BLaER1 treated with 17β-estradiol and CSF1 and Interleukin-3, amounts not matched to agents 10 nM and 100 nM (cell line): ENCODE results near the gene FOXP1.

Experiments used
- H3K27ac ChIP-seq, 11 experiments: shearing (Covaris generic); formaldehyde crosslinking; 2 replicates each; pipeline ENCODE4 v1.8.1; 2022
- H3K27me3 ChIP-seq, 11 experiments: shearing (Covaris generic); formaldehyde crosslinking; 2 replicates each; pipeline ENCODE4 v1.8.1; 2022
- H3K36me3 ChIP-seq, 11 experiments: shearing (Covaris generic); formaldehyde crosslinking; 2 replicates each; pipeline ENCODE4 v1.8.1; 2022
- H3K4me1 ChIP-seq, 10 experiments: shearing (Covaris generic); formaldehyde crosslinking; 2 replicates each; pipeline ENCODE4 v1.8.1; 2022
- H3K4me2 ChIP-seq, 11 experiments: shearing (Covaris generic); formaldehyde crosslinking; 2 replicates each; pipeline ENCODE4 v1.8.1; 2022
- H3K4me3 ChIP-seq, 10 experiments: shearing (Covaris generic); formaldehyde crosslinking; 2 replicates each; pipeline ENCODE4 v1.8.1; 2022
- H3K9ac ChIP-seq, 11 experiments: shearing (Covaris generic); formaldehyde crosslinking; 2 replicates each; pipeline ENCODE4 v1.8.1; 2022
- H3K9me3 ChIP-seq, 11 experiments: shearing (Covaris generic); formaldehyde crosslinking; replicated peaks in 1 of 11; 2 replicates each; pipeline ENCODE4 v1.8.1; 2022
- H4K20me1 ChIP-seq, 11 experiments: shearing (Covaris generic); formaldehyde crosslinking; 2 replicates each; pipeline ENCODE4 v1.8.1; 2022
- Cebpa-rat ChIP-seq, 11 experiments: shearing (Covaris generic); IDR thresholded peaks; 2 replicates each; pipeline ENCODE4 v1.8.1; 2022

Gene FOXP1

DNA sequence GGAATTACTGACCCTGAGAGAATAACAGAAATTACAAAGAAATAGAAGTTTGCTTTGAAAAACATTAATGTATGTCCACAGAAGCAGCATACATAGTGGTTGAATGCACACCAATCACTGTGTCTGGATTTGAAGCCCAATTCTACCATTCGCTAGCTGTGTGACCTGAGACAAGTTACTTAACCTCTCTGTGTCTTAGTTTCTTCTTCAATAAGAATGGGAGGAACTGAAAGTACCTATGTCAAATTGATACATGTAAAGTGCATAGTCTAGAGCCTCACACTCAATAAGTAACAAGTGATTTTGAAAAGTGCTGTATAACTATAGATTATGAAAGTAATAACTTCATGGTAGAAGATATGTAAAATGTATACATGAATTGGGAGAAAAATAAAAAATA is 457.8 kb downstream of the FOXP1 start:
- no peak overlapping the region for H3K27ac ChIP-seq
- no peak for TF ChIP-seq Cebpa-rat (IDR thresholded peaks at IDR 0.05)
- no peak overlapping the region for H3K4me3 ChIP-seq
- peaks cover 0 to under 1% (median 0%) of the 10 kb centered on the region in 11 experiments; a peak in 2 of 22 replicates for H3K27me3 ChIP-seq
- peaks cover 30 to 40% (median 33%) of the 10 kb centered on the region in 10 experiments for H3K4me1 ChIP-seq
- no peak overlapping the region for H3K9ac ChIP-seq
- no peak overlapping the region for H3K4me2 ChIP-seq
- peaks cover 0 to 50% (median 0%) of the 10 kb centered on the region in 11 experiments; a peak in 2 of 22 replicates for H4K20me1 ChIP-seq
- H3K36me3 ChIP-seq = peaks cover 0 to 8% (median 0%) of the 10 kb centered on the region in 11 experiments; a peak in 1 of 22 replicates
- no peaks in the 10 kb centered on the region for H3K9me3 ChIP-seq

DNA sequence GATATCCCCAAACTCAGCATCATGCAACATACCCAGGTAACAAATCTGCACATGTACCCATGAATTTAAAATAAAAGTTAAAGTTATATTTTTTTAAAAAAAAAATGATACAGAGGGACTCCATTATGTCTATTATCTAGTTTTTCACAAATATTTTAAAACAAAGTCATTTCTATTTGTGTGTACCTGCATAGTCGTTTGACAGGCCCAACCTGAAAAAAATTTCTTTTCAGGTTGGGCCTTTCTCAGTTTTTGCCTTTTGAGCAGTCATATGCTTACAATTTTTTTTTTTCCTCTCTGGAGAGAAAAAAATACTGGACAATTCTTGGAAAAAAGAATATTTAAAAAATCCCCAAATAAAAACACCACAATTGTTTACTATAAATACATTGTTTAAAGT is 459.5 kb downstream of the FOXP1 start:
- H3K9ac ChIP-seq = no peak overlapping the region
- TF ChIP-seq Cebpa-rat (IDR thresholded peaks at IDR 0.05) = no peak
- H3K4me3 ChIP-seq = no peak overlapping the region
- no peak overlapping the region for H3K27ac ChIP-seq
- H3K9me3 ChIP-seq = no peaks in the 10 kb centered on the region
- H3K36me3 ChIP-seq = peaks cover 0 to 8% (median 0%) of the 10 kb centered on the region in 11 experiments; a peak in 1 of 22 replicates
- peaks cover 0 to 67% (median 0%) of the 10 kb centered on the region in 11 experiments; a peak in 2 of 22 replicates for H4K20me1 ChIP-seq
- no peaks in the 10 kb centered on the region for H3K27me3 ChIP-seq
- H3K4me1 ChIP-seq = peaks cover 26 to 32% (median 27%) of the 10 kb centered on the region in 10 experiments
- H3K4me2 ChIP-seq = no peak overlapping the region

DNA sequence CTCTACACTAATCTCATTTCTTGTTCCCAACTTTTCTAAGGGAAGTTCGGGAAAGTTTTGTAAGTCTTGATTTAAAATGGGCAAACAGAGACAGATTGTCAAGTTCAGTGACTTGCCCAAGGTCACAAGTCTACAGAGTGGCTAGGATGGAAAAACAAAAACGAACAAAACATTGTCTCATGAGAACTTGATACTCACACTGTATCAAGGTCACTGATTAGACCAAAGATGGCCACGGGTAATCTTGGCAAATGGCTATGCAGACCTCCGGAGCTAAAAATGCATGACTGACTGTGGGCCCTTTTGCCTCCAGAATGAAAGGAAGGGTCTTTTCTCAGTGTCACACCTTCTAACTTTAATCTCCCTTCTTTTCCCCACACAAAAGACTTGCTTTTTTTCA is 460.9 kb downstream of the FOXP1 start:
- no peaks in the 10 kb centered on the region for H3K27me3 ChIP-seq
- H3K9ac ChIP-seq = no peak overlapping the region
- H3K4me2 ChIP-seq = no peak overlapping the region
- peaks cover 0 to 75% (median 0%) of the 10 kb centered on the region in 11 experiments; a peak in 3 of 22 replicates for H4K20me1 ChIP-seq
- H3K4me3 ChIP-seq = no peak overlapping the region
- no peaks in the 10 kb centered on the region for H3K9me3 ChIP-seq
- H3K27ac ChIP-seq = no peak overlapping the region
- H3K4me1 ChIP-seq = peaks cover 16 to 25% (median 19%) of the 10 kb centered on the region in 10 experiments
- no peak for TF ChIP-seq Cebpa-rat (IDR thresholded peaks at IDR 0.05)
- H3K36me3 ChIP-seq = peaks cover 0 to 8% (median 0%) of the 10 kb centered on the region in 11 experiments; a peak in 1 of 22 replicates

DNA sequence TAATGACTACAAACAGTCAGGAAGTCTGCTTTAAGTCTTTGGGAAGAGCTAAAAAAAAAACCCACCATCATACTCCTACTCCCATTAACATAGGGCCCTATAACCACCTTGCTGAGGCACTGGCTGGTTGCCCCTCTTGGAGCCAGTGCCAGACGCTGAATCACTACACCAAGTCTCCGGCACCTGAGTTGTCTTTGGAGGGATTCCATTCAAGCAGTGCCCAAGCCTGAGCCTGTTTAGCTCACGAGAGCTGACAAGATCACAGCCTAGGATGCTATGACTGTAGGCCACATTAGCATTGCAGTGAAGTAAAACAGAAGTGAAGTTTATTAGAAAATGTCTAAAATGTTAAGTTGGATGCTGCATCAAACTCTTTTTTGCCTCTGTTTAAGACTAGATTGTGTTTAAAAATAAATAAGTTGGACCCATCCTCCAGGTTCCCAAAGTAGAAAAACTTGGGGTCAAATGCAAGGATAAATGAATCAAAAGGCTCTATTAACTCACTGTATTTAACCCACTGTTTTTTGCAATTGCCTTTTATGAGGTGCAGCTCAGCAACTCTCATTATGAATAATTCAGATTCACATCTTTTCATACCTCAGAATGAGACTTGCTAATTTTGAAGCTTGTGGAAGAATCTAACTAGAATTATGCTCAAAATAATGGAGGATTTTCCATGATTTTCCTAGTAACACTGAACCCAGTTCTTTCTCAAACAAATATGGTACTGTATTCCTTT is 461.9 kb downstream of the FOXP1 start:
- peaks cover 0 to 85% (median 0%) of the 10 kb centered on the region in 11 experiments; a peak in 3 of 22 replicates for H4K20me1 ChIP-seq
- no peak overlapping the region for H3K9ac ChIP-seq
- no peak overlapping the region for H3K27ac ChIP-seq
- TF ChIP-seq Cebpa-rat (IDR thresholded peaks at IDR 0.05) = no peak
- H3K9me3 ChIP-seq = no peaks in the 10 kb centered on the region
- H3K27me3 ChIP-seq = no peaks in the 10 kb centered on the region
- peaks cover 12 to 22% (median 15%) of the 10 kb centered on the region in 10 experiments for H3K4me1 ChIP-seq
- H3K4me3 ChIP-seq = no peak overlapping the region
- H3K36me3 ChIP-seq = peaks cover 0 to 8% (median 0%) of the 10 kb centered on the region in 11 experiments; a peak in 1 of 22 replicates
- H3K4me2 ChIP-seq = no peak overlapping the region

DNA sequence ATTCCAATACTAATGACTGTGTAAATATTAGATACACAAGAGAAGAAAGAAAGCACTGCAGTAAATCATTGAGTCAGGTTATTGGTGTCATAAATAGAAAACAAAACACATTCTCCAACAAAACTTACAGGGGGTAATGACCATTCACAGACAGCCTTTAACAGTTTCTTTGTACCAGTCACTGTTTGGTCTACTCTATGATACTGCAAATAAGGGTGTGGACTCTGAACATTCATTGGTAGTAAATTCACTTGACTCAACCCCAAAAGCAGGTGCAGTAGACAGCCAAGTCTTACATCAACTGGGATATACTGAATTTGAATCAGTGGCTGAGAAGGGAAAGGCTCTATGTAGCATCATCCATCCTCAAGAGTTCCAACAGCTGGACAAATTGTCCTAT is 463.5 kb downstream of the FOXP1 start:
- TF ChIP-seq Cebpa-rat (IDR thresholded peaks at IDR 0.05) = no peak
- Histone ChIP-seq H3K9ac (no peak overlapping the region), H3K4me2 (no peak overlapping the region), H3K9me3 (no peaks in the 10 kb centered on the region), H3K4me1 (peaks cover 10 to 19% (median 13%) of the 10 kb centered on the region in 10 experiments), H4K20me1 (peaks cover 0 to 89% (median 0%) of the 10 kb centered on the region in 11 experiments; a peak in 3 of 22 replicates), H3K27ac (no peak overlapping the region), H3K36me3 (peaks cover 0 to 8% (median 0%) of the 10 kb centered on the region in 11 experiments; a peak in 1 of 22 replicates), H3K4me3 (no peak overlapping the region), H3K27me3 (no peaks in the 10 kb centered on the region)

DNA sequence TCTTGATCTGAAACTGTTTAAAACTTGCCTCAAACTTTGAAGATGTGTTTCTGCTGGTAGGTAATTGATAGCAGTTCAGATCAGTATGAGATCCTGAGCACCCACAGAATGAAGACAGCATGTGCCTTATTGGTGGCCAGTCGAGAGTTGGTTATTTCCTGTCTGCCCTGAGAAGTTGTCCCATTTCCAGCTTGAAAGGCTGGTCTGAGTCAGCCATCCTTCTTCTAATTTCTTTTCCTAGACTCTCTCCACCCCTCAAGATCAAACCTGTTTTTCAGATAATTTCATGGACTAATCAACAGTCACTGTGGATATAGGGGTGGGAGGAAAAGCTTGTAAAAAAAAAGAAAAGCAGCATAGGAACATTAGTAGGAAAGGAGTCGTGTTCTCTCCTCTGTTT is 464.4 kb downstream of the FOXP1 start:
- Histone ChIP-seq H4K20me1 (peaks cover 0 to 89% (median 0%) of the 10 kb centered on the region in 11 experiments; a peak in 4 of 22 replicates), H3K4me1 (peaks cover 10 to 19% (median 13%) of the 10 kb centered on the region in 10 experiments), H3K27me3 (no peaks in the 10 kb centered on the region), H3K9me3 (no peaks in the 10 kb centered on the region), H3K4me3 (no peak overlapping the region), H3K4me2 (peak overlapping the region in 3 of 11 experiments; percentile 7 to 27 (median 24); a peak in 4 of 22 replicates), H3K36me3 (peaks cover 0 to 10% (median 4%) of the 10 kb centered on the region in 11 experiments; a peak in 5 of 22 replicates), H3K27ac (no peak overlapping the region), H3K9ac (no peak overlapping the region)
- TF ChIP-seq Cebpa-rat (IDR thresholded peaks at IDR 0.05) = no peak

DNA sequence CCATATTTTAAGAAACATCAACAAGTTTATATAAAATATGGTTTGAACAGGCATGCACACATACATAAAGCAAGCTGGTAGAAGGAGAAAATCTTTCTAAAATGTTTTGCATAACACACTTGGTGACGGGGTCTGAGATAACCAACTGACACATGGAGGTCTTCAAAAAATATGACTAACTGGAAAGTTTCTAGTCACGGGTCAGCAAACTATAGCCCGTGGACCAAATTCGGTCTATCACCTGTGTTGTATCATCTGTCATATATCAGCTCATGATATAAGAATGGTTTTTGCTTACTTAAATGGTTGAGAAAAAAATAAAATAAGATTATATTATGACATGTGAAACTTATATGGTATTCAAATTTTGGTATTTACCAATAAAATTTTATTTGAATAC is 465.1 kb downstream of the FOXP1 start:
- Histone ChIP-seq H3K9me3 (no peaks in the 10 kb centered on the region), H3K27ac (no peak overlapping the region), H3K36me3 (peaks cover 0 to 10% (median 4%) of the 10 kb centered on the region in 11 experiments; a peak in 5 of 22 replicates), H4K20me1 (peaks cover 0 to 88% (median 0%) of the 10 kb centered on the region in 11 experiments; a peak in 4 of 22 replicates), H3K4me1 (peaks cover 10 to 19% (median 13%) of the 10 kb centered on the region in 10 experiments), H3K9ac (no peak overlapping the region), H3K4me2 (no peak overlapping the region; a peak in 3 of 22 replicates), H3K4me3 (no peak overlapping the region), H3K27me3 (no peaks in the 10 kb centered on the region)
- no peak for TF ChIP-seq Cebpa-rat (IDR thresholded peaks at IDR 0.05)

DNA sequence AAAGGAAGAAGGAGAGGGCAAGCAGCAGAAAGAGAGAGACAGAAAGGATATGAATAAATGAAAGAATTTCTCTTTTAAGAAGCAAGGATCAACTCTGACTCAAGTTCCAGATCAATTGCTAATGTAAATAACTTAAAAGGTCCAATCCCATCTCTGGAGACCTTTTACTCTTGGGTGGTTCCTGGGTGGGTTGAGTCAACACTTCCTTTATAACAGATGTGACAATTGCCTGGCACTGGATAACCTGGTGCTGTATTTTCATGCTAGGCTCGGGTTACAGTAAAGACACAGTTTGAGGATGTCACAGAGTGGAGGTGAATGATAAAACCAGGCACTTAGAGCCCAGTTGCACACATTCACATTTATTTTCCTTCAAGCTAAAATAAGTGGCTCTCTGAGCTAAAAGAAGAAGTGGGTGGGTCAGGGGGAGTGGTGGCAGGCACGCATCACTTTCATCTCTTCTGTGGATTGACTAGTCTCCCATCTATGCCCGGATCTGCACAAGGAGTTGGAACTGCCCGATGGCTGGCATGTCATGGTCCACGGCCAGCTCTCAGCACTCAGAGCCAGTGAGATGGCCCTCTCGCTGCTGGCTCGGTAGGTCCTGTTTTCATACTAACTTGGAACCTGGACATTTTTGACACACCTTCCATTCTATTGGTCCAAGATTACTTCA is 465.8 kb downstream of the FOXP1 start:
- Histone ChIP-seq H3K4me1 (peaks cover 10 to 22% (median 13%) of the 10 kb centered on the region in 10 experiments), H3K4me2 (peak overlapping the region; percentile 27 to 58 (median 39); a peak in 20 of 22 replicates), H3K27me3 (no peaks in the 10 kb centered on the region), H3K36me3 (peaks cover 0 to 11% (median 4%) of the 10 kb centered on the region in 11 experiments; a peak in 9 of 22 replicates), H3K27ac (no peak overlapping the region), H4K20me1 (peaks cover 0 to 81% (median 0%) of the 10 kb centered on the region in 11 experiments; a peak in 4 of 22 replicates), H3K9ac (no peak overlapping the region), H3K9me3 (no peaks in the 10 kb centered on the region), H3K4me3 (no peak overlapping the region)
- no peak for TF ChIP-seq Cebpa-rat (IDR thresholded peaks at IDR 0.05)

DNA sequence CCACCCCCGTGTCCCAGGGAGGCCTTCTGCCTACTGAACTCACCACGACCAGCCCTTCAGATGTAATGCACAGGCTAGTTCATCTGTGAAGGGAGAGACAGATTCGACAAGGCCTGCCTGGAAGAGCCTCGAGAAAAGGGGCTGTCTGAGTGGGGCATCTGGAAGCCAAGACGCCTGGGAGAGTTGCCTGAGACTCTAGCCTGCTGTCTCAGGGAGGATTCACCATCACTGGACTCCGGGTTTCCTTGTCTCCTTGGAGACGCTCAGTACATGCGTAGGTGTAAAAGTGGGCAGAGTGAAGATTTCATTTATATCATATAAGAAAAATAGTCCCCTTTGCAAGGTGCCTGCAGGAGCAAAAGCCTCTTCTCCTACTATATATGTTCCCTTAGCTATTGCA is 468.9 kb downstream of the FOXP1 start:
- TF ChIP-seq Cebpa-rat (IDR thresholded peaks at IDR 0.05) = no peak
- Histone ChIP-seq H3K36me3 (peaks cover 19 to 33% (median 26%) of the 10 kb centered on the region in 11 experiments; a peak in 21 of 22 replicates), H4K20me1 (peaks cover 0 to 57% (median 0%) of the 10 kb centered on the region in 11 experiments; a peak in 4 of 22 replicates), H3K4me1 (peaks cover 11 to 49% (median 13%) of the 10 kb centered on the region in 10 experiments), H3K9me3 (no peaks in the 10 kb centered on the region), H3K27me3 (no peaks in the 10 kb centered on the region), H3K4me2 (no peak overlapping the region), H3K27ac (no peak overlapping the region), H3K9ac (no peak overlapping the region), H3K4me3 (no peak overlapping the region)
